Occipital lobe (tissue), 2 donors: Measurements from ENCODE around the gene TBX21. TPM values are rescaled to one million over a fixed set of nuclear protein-coding genes. Genes with fewer than 3 reads are reported as not detected.

Source experiments
- DNase-seq: peaks from one replicate; lab custom pipeline; 2025; lab: John Stamatoyannopoulos, UW
- total RNA-seq: library from RNA; depleted of rRNA; stranded (reverse); fragments of >200 nt; gene quantifications from one replicate; pipeline ENCODE4 v1.2.3, GENCODE V29; 2014

The TBX21 gene, protein sequence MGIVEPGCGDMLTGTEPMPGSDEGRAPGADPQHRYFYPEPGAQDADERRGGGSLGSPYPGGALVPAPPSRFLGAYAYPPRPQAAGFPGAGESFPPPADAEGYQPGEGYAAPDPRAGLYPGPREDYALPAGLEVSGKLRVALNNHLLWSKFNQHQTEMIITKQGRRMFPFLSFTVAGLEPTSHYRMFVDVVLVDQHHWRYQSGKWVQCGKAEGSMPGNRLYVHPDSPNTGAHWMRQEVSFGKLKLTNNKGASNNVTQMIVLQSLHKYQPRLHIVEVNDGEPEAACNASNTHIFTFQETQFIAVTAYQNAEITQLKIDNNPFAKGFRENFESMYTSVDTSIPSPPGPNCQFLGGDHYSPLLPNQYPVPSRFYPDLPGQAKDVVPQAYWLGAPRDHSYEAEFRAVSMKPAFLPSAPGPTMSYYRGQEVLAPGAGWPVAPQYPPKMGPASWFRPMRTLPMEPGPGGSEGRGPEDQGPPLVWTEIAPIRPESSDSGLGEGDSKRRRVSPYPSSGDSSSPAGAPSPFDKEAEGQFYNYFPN
- total RNA-seq, result not detected

DNA sequence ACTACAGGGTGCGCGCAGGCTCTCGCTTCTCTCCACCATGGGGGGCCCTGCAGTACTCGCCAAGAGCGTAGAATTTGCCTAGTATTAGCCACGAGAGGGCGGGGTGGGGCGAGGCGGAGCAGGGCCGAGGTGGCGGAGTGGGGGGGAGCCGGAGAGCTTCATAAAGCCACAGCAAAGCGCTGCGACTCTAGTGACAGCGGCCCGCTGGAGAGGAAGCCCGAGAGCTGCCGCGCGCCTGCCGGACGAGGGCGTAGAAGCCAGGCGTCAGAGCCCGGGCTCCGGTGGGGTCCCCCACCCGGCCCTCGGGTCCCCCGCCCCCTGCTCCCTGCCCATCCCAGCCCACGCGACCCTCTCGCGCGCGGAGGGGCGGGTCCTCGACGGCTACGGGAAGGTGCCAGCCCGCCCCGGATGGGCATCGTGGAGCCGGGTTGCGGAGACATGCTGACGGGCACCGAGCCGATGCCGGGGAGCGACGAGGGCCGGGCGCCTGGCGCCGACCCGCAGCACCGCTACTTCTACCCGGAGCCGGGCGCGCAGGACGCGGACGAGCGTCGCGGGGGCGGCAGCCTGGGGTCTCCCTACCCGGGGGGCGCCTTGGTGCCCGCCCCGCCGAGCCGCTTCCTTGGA lies at the start of gene TBX21:
TSS of gene TBX21 (plus strand) at position 190 of the 627 bp plus-strand sequence. CDS start at position 409, 219 bp downstream.
- DNase-seq, result no peak

DNA sequence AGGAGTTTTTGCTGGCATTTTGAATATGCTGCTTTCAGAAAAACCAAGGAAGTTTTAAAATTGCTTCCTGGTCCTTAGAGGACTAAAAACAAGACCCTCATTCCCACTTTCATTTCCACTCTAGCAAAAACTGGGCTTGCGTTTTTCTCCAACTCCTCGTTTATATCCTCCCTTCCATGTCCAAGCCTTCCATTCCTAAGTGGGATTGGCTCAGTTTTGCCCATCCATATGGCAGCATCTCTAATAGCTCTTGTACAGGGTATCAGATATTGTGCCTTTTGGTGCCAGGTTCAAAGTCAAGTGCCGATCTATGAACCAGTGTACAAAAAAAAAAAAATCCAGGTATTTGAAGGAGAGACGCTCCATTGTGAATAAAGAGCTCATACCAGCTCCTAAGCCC lies 49.0 kb upstream of the TBX21 start:
- DNase-seq, result no peak

DNA sequence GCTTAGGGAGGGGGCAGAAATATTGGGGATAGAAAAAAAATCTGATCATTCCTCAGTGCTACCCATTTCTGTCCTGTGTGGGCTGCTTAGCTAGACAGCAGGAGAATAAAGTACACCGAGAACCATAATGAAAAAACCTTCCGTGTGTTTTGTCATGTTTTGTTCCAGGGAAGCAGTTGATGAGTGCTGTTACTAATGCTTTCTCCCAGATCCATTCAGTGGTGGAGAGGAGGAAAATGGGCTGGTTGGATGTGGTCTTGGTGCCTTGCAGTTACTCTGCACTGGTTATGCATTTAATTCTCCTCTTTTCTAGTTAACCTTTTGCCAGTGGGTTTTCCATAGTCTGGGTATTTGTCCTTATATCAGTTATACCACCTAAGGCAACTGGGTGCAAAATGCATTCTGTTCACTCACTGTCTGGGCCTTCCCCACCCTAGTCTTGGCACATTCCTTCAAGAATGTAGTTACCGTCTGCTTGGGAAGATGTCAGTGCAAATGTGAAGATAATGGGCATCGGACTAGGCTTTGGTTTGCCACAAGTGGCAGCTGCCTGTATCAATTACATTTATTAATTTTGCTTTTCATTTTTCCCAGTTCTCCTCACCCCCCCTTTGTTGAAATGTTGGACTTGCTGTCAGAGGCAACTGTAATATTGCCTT lies 48.4 kb upstream of the TBX21 start:
- DNase-seq, result no peak

DNA sequence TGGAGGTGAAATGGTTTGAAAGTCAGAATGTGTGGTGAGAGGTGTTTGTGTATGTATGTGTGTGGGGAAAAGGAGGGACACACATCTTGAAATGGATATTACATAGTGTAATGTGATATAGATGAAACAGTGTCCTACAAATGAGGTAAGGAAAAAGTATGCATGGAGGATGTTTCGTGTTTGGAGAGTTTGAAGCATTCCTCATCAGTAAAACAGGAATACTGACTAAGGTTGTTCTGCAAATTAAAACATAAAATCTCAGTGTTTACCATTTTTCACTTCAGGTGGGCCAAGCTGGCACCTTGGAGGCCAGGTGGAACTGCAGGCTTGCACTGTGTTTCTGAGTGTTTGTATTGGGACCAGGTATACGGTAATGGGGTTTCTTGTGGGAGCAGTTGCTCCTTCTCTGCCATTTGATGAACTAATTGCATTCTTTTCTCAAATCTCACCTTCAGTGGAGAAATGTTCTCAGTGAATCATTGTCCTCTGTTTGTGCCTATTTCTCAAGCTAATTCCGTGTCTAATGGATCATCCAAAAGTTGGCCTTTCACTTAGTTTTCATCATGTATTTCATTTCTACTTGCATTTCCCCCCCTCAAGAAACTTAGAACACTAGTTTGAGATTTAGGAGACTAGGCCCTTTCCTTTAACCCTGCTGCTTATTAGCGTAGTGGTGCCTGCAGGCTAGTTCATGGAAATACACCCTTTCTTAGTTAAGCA lies 47.3 kb upstream of the TBX21 start:
- DNase-seq, result no peak

DNA sequence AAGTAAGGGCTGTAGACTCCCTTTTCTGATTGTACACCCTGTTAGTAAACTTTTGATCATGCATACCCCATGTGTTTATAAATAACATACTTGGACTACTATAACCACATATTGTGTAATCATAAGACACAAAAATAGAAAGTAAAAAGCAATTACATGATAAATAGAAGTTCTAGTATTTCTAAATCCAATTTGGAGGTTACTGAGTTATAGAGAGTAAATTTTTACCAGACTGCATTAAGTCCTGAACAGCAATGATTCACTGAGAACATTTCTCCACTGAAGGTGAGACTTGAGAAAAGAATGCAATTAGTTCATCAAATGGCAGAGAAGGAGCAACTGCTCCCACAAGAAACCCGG lies 46.8 kb upstream of the TBX21 start:
- no peak for DNase-seq

DNA sequence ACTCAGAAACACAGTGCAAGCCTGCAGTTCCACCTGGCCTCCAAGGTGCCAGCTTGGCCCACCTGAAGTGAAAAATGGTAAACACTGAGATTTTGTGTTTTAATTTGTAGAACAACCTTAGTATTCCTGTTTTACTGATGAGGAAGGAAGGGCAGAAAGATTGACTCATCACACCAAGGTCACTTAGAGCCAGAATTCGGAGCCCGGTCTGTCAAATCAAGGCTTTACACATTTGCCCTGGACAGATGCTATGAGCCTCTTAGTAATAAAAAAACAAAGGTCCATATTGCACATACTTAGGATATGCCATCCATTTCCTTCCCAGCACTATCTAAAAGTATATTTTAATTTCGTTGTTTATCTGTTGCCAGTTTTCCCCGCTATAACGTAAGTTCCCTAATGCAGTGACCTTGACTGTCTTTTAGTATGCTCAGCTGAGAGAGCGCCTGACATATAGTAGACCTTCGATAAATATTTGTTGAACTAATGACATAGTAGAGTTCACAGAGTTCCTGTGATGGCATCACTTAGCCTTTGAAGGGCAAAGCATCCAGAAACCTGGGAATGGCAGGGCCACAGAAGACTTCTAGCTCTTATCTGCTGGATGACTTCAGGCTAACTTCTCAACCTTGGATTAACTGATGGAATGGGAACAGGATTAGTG lies 46.2 kb upstream of the TBX21 start:
- no peak for DNase-seq

DNA sequence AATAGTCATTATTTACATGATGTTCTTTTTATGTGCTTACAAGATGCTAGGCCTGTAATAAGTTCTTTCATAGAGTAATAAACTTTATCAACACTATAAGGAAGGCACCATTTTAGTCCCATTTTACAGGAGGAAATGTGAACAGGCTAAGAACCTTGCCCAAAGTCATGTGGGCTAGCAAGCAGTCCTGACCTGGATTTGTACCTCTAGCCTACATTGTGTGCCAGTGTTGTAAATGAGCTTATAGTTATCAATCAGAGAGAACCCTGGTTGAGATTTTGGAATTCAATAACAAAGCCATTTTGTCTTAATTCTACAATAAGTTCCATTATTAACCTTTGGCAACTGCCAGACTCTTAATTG lies 45.7 kb upstream of the TBX21 start:
- DNase-seq, result no peak

DNA sequence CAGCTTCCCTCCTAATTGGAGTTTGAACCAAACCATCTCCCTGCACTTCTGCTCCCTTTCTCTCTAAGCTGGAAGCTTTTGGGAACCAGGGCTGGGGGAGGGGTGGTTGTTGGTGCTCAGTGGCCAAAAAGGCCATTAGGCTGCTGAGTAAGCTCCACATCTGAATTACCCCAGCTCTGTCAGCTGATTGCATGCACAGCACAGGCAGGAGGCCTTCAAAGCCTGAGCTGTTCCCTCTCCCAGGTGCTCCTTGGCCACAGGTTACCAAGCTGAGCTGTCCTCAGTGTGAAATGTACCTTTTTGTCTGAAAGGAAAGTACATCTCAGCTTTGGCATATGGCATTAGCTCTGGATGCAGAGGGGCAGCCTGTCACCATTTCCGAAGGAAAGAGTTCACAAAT lies 45.3 kb upstream of the TBX21 start:
- no peak for DNase-seq

DNA sequence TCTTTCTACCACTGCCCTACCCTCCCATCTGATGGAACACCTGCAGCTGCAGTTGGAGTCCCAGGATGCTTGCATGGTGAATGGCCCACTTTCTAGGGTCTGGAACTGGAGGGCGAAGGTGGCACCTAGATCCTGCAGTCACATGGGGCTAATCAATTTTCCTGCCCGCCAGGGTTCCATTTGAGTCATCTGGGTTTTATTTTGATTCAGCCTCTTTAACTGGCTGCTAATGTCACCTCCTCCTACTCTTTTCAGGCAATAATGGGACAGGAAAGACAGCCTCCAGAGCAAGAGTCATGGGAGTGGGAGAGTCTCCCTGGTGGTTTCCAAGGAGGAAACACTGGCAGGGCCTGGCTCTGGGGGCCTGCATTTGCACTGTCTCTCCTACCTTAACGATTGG lies 42.9 kb upstream of the TBX21 start:
- no peak for DNase-seq

DNA sequence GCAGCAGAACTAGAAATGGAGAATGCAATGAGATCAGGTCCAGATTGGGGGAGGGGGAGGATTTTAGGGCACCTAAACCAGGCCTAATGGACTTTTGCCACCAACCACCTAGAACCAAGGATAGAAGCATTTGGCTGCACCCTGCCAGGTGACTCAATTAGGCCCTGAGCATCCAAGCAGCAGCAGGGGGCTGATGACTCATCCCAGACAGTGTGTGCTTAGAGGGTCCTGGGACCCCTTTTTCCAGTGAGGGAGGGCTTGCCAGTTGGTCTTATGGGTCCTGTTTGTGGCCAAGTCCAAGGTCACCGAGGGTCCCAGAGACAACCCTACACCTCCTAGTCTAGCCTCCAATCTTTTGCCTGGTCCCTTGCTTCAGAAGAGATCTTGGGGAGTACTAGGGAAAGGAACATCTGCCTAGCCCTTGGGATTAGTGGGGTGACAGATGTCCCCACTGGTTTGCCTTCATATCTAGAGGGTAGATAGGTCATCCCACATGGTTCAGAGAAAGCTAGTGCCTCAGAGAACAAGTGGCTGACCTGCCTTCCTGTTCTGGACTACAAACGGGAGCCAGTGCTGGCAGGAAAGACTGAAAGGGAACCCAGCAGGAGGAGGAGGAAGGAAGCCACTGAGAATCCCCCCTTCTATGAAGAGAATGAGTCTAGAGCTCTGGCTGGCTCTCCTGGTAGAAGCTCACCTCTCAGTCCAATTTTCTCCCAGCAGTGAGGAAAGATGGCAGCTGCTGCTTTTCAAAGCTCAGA lies 40.7 kb upstream of the TBX21 start:
- no peak for DNase-seq

DNA sequence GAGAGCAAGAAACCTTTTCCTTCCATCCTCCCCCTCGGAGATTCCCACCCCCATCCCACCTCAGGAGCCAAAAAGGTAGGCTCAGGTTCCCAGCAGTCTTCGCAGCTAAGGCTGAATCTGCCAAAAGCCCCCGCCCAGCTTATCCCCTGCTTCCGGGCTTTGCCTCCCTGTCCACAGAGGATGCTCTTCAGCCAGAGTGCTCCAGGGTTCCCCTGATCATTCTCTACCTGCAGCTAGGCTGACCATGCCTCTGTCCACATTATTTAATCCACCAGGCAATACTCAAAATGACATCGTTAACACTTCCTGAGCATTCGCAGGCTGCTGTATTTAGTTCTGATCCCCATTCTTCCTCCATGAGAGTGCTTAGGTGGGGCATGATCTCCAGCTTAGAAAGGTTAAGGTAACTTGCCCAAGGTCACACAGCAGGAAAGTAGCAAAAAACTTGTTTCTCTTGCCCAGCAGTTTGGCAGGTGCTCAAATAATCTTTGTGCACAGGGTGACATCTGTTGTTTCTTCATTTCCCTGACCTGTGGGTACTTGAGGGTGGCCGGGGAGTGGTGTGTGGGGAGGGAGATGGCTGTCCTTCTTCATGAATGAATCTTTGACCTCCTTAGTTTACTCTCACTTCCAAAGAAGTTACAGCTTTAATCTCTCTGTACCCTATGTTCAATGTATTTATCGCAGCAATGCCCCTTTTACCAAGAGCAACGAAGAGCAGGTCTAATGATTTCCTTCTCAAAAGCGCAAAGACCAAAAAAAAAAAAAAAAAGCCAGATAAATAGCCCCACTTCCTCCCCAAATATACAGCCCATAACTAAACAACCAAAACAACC lies 39.9 kb upstream of the TBX21 start:
- DNase-seq, result no peak

DNA sequence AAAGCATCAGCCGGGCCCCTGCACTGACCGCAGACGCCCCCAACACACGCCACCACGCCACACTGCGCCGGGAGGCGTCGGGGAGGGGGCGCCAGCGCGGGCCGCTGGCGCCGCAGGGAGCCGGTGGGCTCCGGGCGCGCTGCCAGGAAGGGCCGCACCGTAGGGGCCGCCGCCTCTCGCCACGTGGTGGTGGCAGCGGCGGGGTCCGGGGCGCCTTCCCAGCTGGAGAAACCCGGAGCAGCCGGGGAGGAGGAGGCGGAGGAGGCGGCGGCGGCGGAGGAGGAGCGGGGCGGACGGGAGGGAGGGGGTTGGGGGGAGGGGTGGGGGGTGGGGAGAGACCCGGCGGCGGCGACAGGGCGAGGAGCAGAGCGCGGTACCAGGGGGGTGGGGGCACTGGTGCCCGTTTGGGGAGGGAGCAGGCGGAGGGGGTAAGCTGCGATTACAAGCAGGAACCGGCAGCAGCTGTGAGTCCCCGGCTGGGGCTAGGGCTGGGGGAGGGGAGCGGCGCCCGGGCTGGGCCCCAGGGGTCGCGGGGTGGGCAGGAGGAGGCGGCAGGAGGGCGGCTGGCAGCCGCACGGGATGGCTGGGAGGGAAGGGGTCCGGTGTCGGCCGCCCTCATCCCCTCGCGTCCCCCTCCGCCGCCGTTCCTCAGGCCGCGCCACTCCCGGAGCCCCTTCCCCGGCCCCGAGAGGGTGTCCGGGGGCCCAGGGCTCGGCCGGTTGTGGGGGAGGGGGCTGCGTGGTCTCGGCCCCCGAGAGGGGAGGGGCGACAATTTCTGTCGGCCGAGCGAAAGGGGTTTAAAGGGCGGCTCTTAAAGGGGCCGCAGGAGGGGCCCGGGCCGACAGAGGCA lies 39.1 kb upstream of the TBX21 start, which contains the start of gene TBKBP1:
TSS of gene TBKBP1 (plus strand) at position 431 of the 850 bp plus-strand sequence. CDS start 1,952 bp downstream, outside the sequence.
- DNase-seq, result no peak

DNA sequence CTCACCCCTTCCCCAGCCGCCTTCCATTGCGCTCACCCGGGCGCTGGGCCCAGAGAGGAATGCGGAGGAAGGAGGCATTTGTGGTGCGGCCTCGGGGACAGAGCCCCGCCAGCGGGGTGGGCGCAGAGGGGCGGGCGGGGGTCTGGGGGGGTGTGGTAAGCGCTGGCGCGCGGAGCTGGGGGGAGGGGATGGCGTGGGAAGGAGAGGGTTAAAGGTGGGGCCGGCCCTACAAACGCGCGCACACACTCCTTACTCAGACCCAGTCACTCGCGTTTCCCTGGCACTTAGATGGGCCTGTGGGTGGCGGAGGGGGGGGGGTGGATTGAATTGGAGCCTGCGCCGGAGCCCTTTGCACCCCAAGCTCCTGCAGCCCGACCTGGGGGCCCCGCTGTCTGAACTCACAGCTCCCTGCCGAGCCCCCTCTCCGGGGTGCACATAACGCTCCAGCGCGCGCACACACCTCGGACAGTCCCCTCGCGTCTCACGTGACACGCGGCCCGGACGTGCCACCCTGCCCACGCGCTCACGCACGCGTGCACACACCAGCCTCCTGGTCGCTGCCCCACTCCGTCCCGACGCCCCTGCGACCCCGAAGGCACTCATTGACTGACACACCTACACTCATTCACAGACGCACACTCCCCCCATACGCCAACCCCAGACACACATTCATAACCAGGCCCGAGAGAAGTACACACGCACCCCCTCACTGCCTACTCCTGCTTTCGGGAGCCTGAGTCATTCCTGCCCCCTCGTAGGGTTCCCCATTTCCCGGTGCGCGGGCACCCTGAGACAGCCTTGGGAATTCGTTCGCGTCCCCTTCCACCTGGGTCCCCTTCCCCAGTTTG lies 38.2 kb upstream of the TBX21 start:
- DNase-seq, result no peak

DNA sequence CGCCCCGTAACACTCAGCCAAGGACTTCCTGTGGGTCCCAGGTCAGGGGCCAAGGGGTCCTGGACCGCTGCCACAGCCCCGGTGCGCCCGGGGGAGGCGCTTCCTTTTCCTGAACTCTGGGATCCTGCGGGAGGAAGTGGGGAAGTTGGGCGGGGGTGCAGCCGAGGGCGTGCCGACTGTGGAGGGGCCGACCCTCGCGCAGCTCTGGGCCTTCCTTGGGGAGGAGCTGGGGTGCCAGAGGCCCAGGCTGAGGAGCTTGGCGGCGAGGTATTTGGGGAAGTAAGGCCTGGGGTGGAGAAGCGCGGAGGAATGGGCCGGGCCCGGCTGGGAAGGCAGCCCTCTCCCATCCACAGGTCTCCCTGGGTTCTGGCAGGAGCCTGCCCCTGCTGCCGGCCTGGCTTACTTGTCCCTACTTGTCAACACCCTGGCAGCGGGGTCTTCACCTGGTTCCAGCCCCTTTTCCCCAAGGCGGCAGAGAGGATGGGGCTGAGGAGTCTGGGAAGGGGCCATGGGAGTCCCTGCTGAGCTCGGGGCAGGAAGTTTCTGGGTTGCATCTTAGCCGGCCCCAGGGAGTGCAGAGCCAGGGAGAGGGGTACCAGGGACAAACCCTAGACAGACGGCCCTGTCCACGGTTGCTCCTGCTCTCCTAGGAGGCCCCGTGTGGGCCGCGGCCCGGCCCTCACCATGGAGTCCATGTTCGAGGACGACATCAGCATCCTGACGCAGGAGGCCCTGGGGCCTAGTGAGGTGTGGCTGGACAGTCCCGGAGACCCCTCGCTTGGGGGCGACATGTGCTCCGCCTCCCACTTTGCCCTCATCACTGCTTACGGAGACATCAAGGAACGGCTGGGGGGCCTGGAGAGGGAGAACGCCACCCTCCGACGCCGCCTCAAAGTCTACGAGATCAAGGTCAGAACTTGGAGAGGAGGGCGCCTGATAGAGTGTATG lies 37.3 kb upstream of the TBX21 start:
- no peak for DNase-seq

DNA sequence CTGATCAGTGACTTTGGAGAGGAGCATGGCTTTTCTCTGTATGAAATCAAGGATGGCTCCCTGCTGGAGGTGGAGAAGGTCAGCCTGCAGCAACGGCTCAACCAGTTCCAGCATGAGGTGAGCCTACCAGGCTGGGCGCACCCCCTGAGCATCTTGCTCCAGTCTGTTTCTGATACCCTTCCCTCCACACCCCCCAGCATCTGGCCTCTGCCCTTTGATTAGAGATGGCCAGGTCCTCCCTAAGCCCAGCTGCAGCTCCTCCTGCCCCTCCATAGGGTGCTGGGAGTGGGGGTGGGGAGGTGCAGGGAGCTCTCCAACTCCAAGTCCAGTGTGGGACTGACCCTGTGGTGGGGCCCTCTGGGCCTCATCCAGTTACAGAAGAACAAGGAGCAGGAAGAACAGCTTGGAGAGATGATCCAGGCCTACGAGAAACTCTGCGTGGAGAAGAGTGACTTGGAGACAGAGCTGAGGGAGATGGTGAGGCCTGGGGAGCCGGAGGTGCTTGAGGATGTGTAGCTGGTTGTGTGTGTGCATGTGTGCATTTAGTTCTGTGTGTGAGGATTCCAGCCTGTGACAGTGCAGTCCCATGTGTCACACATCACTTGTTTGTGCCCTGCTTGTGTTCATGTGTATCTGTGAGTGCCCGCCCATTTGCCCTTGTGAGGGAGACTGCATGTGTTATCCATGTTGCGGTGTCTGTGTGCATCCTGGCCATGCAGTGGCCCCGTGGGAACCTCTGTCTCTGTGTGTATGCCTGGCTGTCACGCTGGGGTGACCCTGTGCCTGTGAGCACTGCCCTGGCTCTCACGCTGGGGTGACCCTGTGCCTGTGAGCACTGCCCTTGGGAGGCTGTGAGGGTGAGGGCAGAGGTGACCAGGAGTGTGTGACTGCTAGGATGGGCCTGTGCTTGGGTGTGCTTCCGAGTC lies 36.1 kb upstream of the TBX21 start:
- no peak for DNase-seq
